HepG2 (cell line): ENCODE measurements around the gene ENTPD7. TPM values are rescaled to one million over a fixed set of nuclear protein-coding genes. Genes with fewer than 3 reads are reported as not detected.
A peak's percentile ranks its signal among the peaks of the same experiment; 100 is the strongest.

ENCODE experiments used
- ARID2 ChIP-seq: sonication (generic); formaldehyde crosslinking; IDR thresholded peaks from 2 replicates; pipeline ENCODE4 v1.8.1; 2022; ENCODE audit warnings: mild to moderate bottlenecking, missing genetic modification reagents, borderline replicate concordance
- ATF7-NPFF ChIP-seq: sonication (generic); formaldehyde crosslinking; IDR thresholded peaks from 2 replicates; pipeline ENCODE4 v1.8.1; 2023; ENCODE audit warnings: mild to moderate bottlenecking, low read depth, missing genetic modification reagents, moderate library complexity
- ELF1 ChIP-seq: sonication (generic); formaldehyde crosslinking; IDR thresholded peaks from 2 replicates; pipeline ENCODE4 v1.4.0; 2020; ENCODE audit warnings: missing genetic modification reagents
- FOSL2 ChIP-seq: sonication (generic); formaldehyde crosslinking; IDR thresholded peaks from 2 replicates; pipeline ENCODE4 v1.4.0; 2020; ENCODE audit warnings: missing genetic modification reagents
- NRL ChIP-seq: sonication (generic); formaldehyde crosslinking; IDR thresholded peaks from 2 replicates; pipeline ENCODE4 v1.5.0; 2020; ENCODE audit warnings: missing genetic modification reagents, mild to moderate bottlenecking, moderate library complexity, borderline replicate concordance
- RFX1 ChIP-seq: fragments of 450-650 bp; IDR thresholded peaks from 2 replicates; pipeline ENCODE4 v1.6.1; 2017
- SKI ChIP-seq: fragments of 450-650 bp; IDR thresholded peaks from one replicate; pipeline ENCODE4 v1.6.1; 2018; ENCODE audit warnings: mild to moderate bottlenecking; ENCODE audit not compliant: partially characterized antibody
- SRF ChIP-seq: IDR thresholded peaks from 2 replicates; pipeline ENCODE4 v1.6.1; 2011; ENCODE audit warnings: mild to moderate bottlenecking, low read depth, low read length, moderate library complexity
- THAP11 ChIP-seq: IDR thresholded peaks from 2 replicates; pipeline ENCODE4 v1.6.1; 2016; ENCODE audit warnings: missing biosample characterization, missing genetic modification reagents
- ZMAT3 ChIP-seq: sonication (generic); formaldehyde crosslinking; conservative IDR thresholded peaks from 2 replicates; pipeline ENCODE4 v1.7.0; 2021; ENCODE audit warnings: missing genetic modification reagents
- ZNF274 ChIP-seq: sonication (generic); formaldehyde crosslinking; IDR thresholded peaks from 2 replicates; pipeline ENCODE4 v1.5.1; 2020; ENCODE audit warnings: mild to moderate bottlenecking, missing genetic modification reagents
- ZNF329 ChIP-seq: sonication (generic); formaldehyde crosslinking; IDR thresholded peaks from 2 replicates; pipeline ENCODE4 v1.9.0; 2021; ENCODE audit warnings: low read depth, mild to moderate bottlenecking, missing genetic modification reagents
- ZNF383 ChIP-seq: sonication (generic); formaldehyde crosslinking; IDR thresholded peaks from 2 replicates; pipeline ENCODE4 v1.4.0; 2020; ENCODE audit warnings: missing genetic modification reagents, mild to moderate bottlenecking, borderline replicate concordance
- polyA plus RNA-seq, 8 experiments: library from polyadenylated mRNA; depleted of rRNA in 3 of 8; stranded (reverse) in 7 of 8; unstranded in 1 of 8; fragments of >200 nt; fragmentation: Illumina TruSeq in 4 of 8; extraction: Trizol in 4 of 8; gene quantifications; 2 replicates each; pipeline versions ENCODE4 v1.2.1 to v1.2.3, GENCODE V29; 2011 to 2016; ENCODE audit warnings: low read depth in 4 of 8, missing spikeins in 1 of 8, mixed read lengths in 1 of 8; ENCODE audit not compliant: insufficient read depth in 1 of 8
- total RNA-seq, 5 experiments: library from RNA; depleted of rRNA; stranded (reverse); fragments of >200 nt; fragmentation: Illumina TruSeq; extraction: Trizol; gene quantifications; 2 replicates each; pipeline ENCODE4 v1.2.3, GENCODE V29; 2016; ENCODE audit warnings: low read depth in 1 of 5
- TF ChIP-seq, protein P1 (sequence below): sonication (generic); formaldehyde crosslinking; IDR thresholded peaks from 2 replicates; pipeline ENCODE4 v1.4.0; 2020; ENCODE audit warnings: mild to moderate bottlenecking, missing genetic modification reagents
- TF ChIP-seq, protein P2 (sequence below): sonication (generic); IDR thresholded peaks from 2 replicates; pipeline ENCODE4 v1.6.1; 2016; ENCODE audit warnings: low read depth, borderline replicate concordance
- TF ChIP-seq, protein P3 (sequence below): sonication (generic); formaldehyde crosslinking; IDR thresholded peaks from 2 replicates; pipeline ENCODE4 v1.4.0; 2020; ENCODE audit warnings: missing genetic modification reagents, borderline replicate concordance
- TF ChIP-seq, protein P4 (sequence below): sonication (generic); formaldehyde crosslinking; IDR thresholded peaks from 2 replicates; pipeline ENCODE4 v1.5.0; 2020; ENCODE audit warnings: mild to moderate bottlenecking, missing genetic modification reagents

ENTPD7 gene
- total and polyA plus RNA-seq, 2 of the 13 experiments (the other 11 are each of a cell fraction or from before 2014, with no cell fraction given), result 7.6 to 36.5 TPM

DNA sequence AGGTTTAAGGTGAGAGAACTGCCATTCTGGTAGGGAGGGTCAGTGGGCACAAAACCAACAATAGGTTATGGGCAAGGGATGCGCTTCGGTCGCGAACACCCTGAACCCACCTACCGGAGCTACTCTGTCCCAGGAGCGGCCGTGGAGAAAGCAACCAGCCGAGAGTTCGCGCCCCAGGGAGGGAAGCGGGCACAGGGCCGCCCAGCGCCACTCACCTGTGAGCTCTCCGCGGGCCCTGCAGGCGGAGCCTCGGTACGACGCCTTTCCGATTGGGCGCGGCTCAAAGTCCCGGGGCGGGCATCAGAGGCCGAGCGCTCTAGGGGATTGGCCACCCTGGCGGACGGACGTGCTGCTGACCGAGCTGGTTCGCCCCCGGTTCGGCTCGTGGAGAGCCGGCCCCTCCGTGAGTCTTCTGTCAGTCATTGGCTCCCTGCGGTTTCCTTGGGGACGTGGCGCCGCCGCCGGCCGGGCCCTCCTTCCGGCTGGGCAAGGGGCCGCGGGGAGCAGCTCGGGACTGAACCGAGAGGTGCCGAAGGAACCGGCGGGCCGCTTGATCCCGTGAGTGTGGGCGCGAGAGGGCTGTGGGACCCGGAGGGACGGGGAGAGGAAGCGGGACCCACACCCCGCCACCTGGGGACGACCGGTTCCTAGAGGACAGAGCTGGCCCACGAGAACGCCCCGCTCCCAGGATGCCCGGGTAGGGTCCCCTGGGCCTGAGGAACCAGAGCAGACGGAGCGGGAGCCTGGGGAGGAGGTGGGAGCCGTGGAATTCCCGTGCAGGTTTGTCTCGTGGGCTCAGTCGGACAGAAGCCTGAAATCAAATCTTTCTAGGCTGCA is at the start of gene ENTPD7 (continued):
- TF ChIP-seq, protein P1, sequence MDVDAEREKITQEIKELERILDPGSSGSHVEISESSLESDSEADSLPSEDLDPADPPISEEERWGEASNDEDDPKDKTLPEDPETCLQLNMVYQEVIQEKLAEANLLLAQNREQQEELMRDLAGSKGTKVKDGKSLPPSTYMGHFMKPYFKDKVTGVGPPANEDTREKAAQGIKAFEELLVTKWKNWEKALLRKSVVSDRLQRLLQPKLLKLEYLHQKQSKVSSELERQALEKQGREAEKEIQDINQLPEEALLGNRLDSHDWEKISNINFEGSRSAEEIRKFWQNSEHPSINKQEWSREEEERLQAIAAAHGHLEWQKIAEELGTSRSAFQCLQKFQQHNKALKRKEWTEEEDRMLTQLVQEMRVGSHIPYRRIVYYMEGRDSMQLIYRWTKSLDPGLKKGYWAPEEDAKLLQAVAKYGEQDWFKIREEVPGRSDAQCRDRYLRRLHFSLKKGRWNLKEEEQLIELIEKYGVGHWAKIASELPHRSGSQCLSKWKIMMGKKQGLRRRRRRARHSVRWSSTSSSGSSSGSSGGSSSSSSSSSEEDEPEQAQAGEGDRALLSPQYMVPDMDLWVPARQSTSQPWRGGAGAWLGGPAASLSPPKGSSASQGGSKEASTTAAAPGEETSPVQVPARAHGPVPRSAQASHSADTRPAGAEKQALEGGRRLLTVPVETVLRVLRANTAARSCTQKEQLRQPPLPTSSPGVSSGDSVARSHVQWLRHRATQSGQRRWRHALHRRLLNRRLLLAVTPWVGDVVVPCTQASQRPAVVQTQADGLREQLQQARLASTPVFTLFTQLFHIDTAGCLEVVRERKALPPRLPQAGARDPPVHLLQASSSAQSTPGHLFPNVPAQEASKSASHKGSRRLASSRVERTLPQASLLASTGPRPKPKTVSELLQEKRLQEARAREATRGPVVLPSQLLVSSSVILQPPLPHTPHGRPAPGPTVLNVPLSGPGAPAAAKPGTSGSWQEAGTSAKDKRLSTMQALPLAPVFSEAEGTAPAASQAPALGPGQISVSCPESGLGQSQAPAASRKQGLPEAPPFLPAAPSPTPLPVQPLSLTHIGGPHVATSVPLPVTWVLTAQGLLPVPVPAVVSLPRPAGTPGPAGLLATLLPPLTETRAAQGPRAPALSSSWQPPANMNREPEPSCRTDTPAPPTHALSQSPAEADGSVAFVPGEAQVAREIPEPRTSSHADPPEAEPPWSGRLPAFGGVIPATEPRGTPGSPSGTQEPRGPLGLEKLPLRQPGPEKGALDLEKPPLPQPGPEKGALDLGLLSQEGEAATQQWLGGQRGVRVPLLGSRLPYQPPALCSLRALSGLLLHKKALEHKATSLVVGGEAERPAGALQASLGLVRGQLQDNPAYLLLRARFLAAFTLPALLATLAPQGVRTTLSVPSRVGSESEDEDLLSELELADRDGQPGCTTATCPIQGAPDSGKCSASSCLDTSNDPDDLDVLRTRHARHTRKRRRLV (CRISPR knock-in tag), result 0 out of 2 replicates have a peak, but pooled peaks have one; percentile 23
- TF ChIP-seq ZNF329 (CRISPR knock-in tag), result 0 out of 2 replicates have a peak, but pooled peaks have one; percentile 3
- TF ChIP-seq THAP11 (CRISPR knock-in tag), result peak; percentile 57
- TF ChIP-seq ATF7-NPFF (CRISPR knock-in tag), result peak; percentile 33; the same call in 1 of the 2 replicates
- peak; percentile 50; the same call in 1 of the 2 replicates for TF ChIP-seq ZNF274 (CRISPR knock-in tag)
- peak; percentile 86 for TF ChIP-seq RFX1
- TF ChIP-seq NRL, result peak; percentile 18; the same call in 1 of the 2 replicates
- TF ChIP-seq ZMAT3, result peak; percentile 78; the same call in 1 of the 2 replicates
- TF ChIP-seq, protein P2, sequence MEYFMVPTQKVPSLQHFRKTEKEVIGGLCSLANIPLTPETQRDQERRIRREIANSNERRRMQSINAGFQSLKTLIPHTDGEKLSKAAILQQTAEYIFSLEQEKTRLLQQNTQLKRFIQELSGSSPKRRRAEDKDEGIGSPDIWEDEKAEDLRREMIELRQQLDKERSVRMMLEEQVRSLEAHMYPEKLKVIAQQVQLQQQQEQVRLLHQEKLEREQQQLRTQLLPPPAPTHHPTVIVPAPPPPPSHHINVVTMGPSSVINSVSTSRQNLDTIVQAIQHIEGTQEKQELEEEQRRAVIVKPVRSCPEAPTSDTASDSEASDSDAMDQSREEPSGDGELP, result peak; percentile 74; the same call in 1 of the 2 replicates
- TF ChIP-seq, protein P3, sequence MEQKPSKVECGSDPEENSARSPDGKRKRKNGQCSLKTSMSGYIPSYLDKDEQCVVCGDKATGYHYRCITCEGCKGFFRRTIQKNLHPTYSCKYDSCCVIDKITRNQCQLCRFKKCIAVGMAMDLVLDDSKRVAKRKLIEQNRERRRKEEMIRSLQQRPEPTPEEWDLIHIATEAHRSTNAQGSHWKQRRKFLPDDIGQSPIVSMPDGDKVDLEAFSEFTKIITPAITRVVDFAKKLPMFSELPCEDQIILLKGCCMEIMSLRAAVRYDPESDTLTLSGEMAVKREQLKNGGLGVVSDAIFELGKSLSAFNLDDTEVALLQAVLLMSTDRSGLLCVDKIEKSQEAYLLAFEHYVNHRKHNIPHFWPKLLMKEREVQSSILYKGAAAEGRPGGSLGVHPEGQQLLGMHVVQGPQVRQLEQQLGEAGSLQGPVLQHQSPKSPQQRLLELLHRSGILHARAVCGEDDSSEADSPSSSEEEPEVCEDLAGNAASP (CRISPR knock-in tag), result peak; percentile 45; the same call in 1 of the 2 replicates
- TF ChIP-seq ZNF383 (CRISPR knock-in tag), result no peak
- 0 out of 2 replicates have a peak, but pooled peaks have one; percentile 3 for TF ChIP-seq FOSL2 (CRISPR knock-in tag)
- TF ChIP-seq ELF1 (CRISPR knock-in tag), result peak; percentile 85
- no peak for TF ChIP-seq SKI
- no peak for TF ChIP-seq SRF
- TF ChIP-seq, protein P4, sequence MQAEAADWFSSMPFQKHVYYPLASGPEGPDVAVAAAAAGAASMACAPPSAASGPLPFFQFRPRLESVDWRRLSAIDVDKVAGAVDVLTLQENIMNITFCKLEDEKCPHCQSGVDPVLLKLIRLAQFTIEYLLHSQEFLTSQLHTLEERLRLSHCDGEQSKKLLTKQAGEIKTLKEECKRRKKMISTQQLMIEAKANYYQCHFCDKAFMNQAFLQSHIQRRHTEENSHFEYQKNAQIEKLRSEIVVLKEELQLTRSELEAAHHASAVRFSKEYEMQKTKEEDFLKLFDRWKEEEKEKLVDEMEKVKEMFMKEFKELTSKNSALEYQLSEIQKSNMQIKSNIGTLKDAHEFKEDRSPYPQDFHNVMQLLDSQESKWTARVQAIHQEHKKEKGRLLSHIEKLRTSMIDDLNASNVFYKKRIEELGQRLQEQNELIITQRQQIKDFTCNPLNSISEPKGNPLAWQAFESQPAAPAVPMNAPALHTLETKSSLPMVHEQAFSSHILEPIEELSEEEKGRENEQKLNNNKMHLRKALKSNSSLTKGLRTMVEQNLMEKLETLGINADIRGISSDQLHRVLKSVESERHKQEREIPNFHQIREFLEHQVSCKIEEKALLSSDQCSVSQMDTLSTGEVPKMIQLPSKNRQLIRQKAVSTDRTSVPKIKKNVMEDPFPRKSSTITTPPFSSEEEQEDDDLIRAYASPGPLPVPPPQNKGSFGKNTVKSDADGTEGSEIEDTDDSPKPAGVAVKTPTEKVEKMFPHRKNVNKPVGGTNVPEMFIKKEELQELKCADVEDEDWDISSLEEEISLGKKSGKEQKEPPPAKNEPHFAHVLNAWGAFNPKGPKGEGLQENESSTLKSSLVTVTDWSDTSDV (CRISPR knock-in tag), result no peak
- peak; percentile 78; the same call in 1 of the 2 replicates for TF ChIP-seq ARID2
